Stomach (tissue), 4 donors: ENCODE data around the gene CDC14B.

Source experiments
- POLR2A ChIP-seq, 4 donors: fragments of 450-650 bp; IDR thresholded peaks; one replicate each; pipeline ENCODE4 v1.6.1; 2016; ENCODE audit warnings: antibody characterized with exemption in 4 of 4, control low read depth in 2 of 4, mild to moderate bottlenecking in 1 of 4, moderate library complexity in 1 of 4
- TF ChIP-seq, protein P1 (sequence below), 7 experiments: fragments of 450-650 bp in 4 of 7; fragments of 200-600 bp in 3 of 7; sonication (generic) in 3 of 7; IDR thresholded peaks; one replicate each; pipeline ENCODE4 v1.5.1; 2016 to 2019; ENCODE audit warnings: antibody characterized with exemption in 7 of 7, control low read depth in 2 of 7, mild to moderate bottlenecking in 1 of 7

DNA sequence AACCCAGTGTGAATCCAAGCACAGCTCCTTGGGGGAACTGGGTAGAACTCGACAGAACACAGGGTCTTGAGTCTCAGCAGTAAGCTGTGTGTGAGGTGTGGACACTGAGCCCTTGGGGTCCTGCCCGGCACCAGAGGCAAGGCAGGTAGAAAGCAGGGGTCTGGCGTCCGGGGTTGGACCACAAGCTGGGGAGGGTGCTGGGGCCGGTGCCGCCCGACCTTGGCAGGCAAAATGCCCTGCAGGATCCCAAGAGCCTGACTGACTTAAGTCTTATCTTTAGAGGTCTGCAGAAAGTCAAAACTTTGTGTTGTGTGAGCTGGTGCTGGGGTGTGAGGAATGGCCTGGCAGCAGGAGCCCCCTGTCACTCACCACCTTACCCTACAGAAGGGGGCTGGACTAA lies 120.4 kb downstream of the CDC14B start:
- TF ChIP-seq, protein P1, sequence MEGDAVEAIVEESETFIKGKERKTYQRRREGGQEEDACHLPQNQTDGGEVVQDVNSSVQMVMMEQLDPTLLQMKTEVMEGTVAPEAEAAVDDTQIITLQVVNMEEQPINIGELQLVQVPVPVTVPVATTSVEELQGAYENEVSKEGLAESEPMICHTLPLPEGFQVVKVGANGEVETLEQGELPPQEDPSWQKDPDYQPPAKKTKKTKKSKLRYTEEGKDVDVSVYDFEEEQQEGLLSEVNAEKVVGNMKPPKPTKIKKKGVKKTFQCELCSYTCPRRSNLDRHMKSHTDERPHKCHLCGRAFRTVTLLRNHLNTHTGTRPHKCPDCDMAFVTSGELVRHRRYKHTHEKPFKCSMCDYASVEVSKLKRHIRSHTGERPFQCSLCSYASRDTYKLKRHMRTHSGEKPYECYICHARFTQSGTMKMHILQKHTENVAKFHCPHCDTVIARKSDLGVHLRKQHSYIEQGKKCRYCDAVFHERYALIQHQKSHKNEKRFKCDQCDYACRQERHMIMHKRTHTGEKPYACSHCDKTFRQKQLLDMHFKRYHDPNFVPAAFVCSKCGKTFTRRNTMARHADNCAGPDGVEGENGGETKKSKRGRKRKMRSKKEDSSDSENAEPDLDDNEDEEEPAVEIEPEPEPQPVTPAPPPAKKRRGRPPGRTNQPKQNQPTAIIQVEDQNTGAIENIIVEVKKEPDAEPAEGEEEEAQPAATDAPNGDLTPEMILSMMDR (IDR thresholded peaks at IDR 0.05): no peak
- no peak for TF ChIP-seq POLR2A (IDR thresholded peaks at IDR 0.05)
